Neural cell (in vitro differentiated cells): ENCODE results near the gene PWWP2A. TPM values are rescaled to one million over a fixed set of nuclear protein-coding genes. Genes with fewer than 3 reads are reported as not detected.

ENCODE experiments used
- H2AFZ ChIP-seq: fragments of 200-600, 300-800 bp; sonication (generic), shearing (Covaris generic); 2 replicates; pipeline ENCODE4 v1.6.0; 2014; ENCODE audit warnings: low read depth, mild to moderate bottlenecking, antibody characterized with exemption, low read length, moderate library complexity
- H3F3A ChIP-seq: fragments of 200-600 bp; shearing (Covaris generic); 2 replicates; pipeline ENCODE4 v1.6.1; 2016; ENCODE audit warnings: mild to moderate bottlenecking, moderate library complexity, mixed read lengths, antibody characterized with exemption, low read length; ENCODE audit not compliant: insufficient read depth, poor library complexity, severe bottlenecking
- H3K27ac ChIP-seq: fragments of 200-600, 300-800 bp; sonication (generic), shearing (Covaris generic); 2 replicates; pipeline ENCODE4 v1.5.1; 2014; ENCODE audit warnings: mild to moderate bottlenecking, low read length, moderate library complexity
- H3K27me3 ChIP-seq: fragments of 300-800, 200-600 bp; sonication (generic), shearing (Covaris generic); 2 replicates; pipeline ENCODE4 v1.6.0; 2014; ENCODE audit warnings: mild to moderate bottlenecking, low read depth, low read length, moderate library complexity; ENCODE audit not compliant: insufficient read depth
- H3K36me3 ChIP-seq: fragments of 300-800, 200-600 bp; sonication (generic), shearing (Covaris generic); 2 replicates; pipeline ENCODE4 v1.5.1; 2014; ENCODE audit warnings: mild to moderate bottlenecking, antibody characterized with exemption, low read length, moderate library complexity; ENCODE audit not compliant: insufficient read depth
- H3K4me2 ChIP-seq: fragments of 300-800, 200-600 bp; sonication (generic), shearing (Covaris generic); 2 replicates; pipeline ENCODE4 v1.6.0; 2014; ENCODE audit warnings: mild to moderate bottlenecking, low read length
- H3K4me3 ChIP-seq: fragments of 300-800, 200-600 bp; sonication (generic), shearing (Covaris generic); 2 replicates; pipeline ENCODE4 v1.5.1; 2014; ENCODE audit warnings: mild to moderate bottlenecking, low read length, moderate library complexity
- H3K79me2 ChIP-seq: fragments of 200-600 bp; shearing (Covaris generic); replicated peaks from 2 replicates; pipeline ENCODE4 v1.6.0; 2014; ENCODE audit warnings: mild to moderate bottlenecking, low read length, moderate library complexity; ENCODE audit not compliant: insufficient read depth
- H3K9ac ChIP-seq: fragments of 300-800, 200-600 bp; sonication (generic), shearing (Covaris generic); 2 replicates; pipeline ENCODE4 v1.6.1; 2016; ENCODE audit warnings: mild to moderate bottlenecking, low read length, mixed read lengths
- H3K9me2 ChIP-seq: fragments of 200-600 bp; shearing (Covaris generic); 2 replicates; pipeline ENCODE4 v1.6.1; 2016; ENCODE audit warnings: mild to moderate bottlenecking, low read length, mixed read lengths; ENCODE audit not compliant: insufficient read depth
- H3K9me3 ChIP-seq: fragments of 200-600, 300-800 bp; sonication (generic), shearing (Covaris generic); 2 replicates; pipeline ENCODE4 v1.6.1; 2016; ENCODE audit warnings: mild to moderate bottlenecking, mixed run types, low read length, moderate library complexity, mixed read lengths
- H4K20me1 ChIP-seq: fragments of 200-600 bp; shearing (Covaris generic); 2 replicates; pipeline ENCODE4 v1.6.1; 2016; ENCODE audit warnings: mild to moderate bottlenecking, mixed run types; ENCODE audit not compliant: insufficient read depth
- EP300 ChIP-seq: fragments of 450-650 bp; conservative IDR thresholded peaks from 2 replicates; pipeline ENCODE4 v1.6.1; 2014; ENCODE audit warnings: antibody characterized with exemption, mild to moderate bottlenecking, moderate library complexity; ENCODE audit not compliant: poor library complexity, severe bottlenecking
- EZH2 ChIP-seq: fragments of 200-600, 300-800 bp; shearing (Covaris generic), sonication (generic); IDR thresholded peaks from 2 replicates; pipeline ENCODE4 v1.6.1; 2014; ENCODE audit warnings: antibody characterized with exemption, low read length, borderline replicate concordance, mild to moderate bottlenecking; ENCODE audit not compliant: insufficient read depth, poor library complexity, severe bottlenecking
- POLR2AphosphoS5 ChIP-seq: IDR thresholded peaks from 2 replicates; pipeline ENCODE4 v1.6.1; 2012
- RAD21 ChIP-seq: fragments of 450-650 bp; conservative IDR thresholded peaks from 2 replicates; pipeline ENCODE4 v1.6.1; 2014; ENCODE audit warnings: antibody characterized with exemption, mild to moderate bottlenecking, moderate library complexity
- SMC3 ChIP-seq: fragments of 450-650 bp; conservative IDR thresholded peaks from 2 replicates; pipeline ENCODE4 v1.6.1; 2014; ENCODE audit warnings: antibody characterized with exemption, mild to moderate bottlenecking, moderate library complexity; ENCODE audit not compliant: poor library complexity
- TAF1 ChIP-seq: IDR thresholded peaks from 2 replicates; pipeline ENCODE4 v1.6.1; 2012; ENCODE audit warnings: low read depth
- polyA plus RNA-seq: library from polyadenylated mRNA; depleted of rRNA; stranded (reverse); fragments of >200 nt; gene quantifications from 2 replicates; pipeline ENCODE4 v1.2.3, GENCODE V29; 2014
- TF ChIP-seq, protein P1 (sequence below): fragments of 450-650 bp; IDR thresholded peaks from 2 replicates; pipeline ENCODE4 v1.5.1; 2014; ENCODE audit warnings: antibody characterized with exemption, mild to moderate bottlenecking, moderate library complexity; ENCODE audit not compliant: poor library complexity, severe bottlenecking
- TF ChIP-seq, protein P2 (sequence below): IDR thresholded peaks from 2 replicates; pipeline ENCODE4 v1.6.1; 2012; ENCODE audit warnings: borderline replicate concordance

PWWP2A gene
- polyA plus RNA-seq, 1 donor from 2014 or later = 37.2 TPM

DNA sequence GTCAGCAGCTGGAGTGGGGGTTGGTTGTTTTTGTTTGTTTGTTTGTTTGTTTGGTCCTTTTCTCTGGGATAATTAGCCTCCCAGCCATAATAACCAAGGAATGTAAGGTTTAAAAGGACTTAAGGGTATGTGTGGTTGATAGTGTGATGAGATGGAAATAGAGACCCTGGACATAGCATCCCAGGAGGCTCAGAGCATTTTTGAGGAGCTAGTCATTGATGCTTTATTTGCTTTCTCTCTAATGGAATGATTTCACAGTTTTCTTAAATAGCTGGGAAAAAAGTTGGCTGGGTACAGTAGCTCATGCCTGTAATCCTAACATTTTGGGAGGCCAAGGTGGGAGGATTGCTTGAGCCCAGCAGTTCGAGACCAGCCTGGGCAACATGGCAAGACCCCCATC, 65.2 kb downstream of the PWWP2A start:
- no peak overlapping the region for H3K9ac ChIP-seq
- H3K4me2 ChIP-seq = no peak overlapping the region
- TF ChIP-seq EZH2 (no peak), RAD21 (no peak), TAF1 (no peak), POLR2AphosphoS5 (no peak), EP300 (no peak)
- TF ChIP-seq, protein P1, sequence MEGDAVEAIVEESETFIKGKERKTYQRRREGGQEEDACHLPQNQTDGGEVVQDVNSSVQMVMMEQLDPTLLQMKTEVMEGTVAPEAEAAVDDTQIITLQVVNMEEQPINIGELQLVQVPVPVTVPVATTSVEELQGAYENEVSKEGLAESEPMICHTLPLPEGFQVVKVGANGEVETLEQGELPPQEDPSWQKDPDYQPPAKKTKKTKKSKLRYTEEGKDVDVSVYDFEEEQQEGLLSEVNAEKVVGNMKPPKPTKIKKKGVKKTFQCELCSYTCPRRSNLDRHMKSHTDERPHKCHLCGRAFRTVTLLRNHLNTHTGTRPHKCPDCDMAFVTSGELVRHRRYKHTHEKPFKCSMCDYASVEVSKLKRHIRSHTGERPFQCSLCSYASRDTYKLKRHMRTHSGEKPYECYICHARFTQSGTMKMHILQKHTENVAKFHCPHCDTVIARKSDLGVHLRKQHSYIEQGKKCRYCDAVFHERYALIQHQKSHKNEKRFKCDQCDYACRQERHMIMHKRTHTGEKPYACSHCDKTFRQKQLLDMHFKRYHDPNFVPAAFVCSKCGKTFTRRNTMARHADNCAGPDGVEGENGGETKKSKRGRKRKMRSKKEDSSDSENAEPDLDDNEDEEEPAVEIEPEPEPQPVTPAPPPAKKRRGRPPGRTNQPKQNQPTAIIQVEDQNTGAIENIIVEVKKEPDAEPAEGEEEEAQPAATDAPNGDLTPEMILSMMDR = no peak

DNA sequence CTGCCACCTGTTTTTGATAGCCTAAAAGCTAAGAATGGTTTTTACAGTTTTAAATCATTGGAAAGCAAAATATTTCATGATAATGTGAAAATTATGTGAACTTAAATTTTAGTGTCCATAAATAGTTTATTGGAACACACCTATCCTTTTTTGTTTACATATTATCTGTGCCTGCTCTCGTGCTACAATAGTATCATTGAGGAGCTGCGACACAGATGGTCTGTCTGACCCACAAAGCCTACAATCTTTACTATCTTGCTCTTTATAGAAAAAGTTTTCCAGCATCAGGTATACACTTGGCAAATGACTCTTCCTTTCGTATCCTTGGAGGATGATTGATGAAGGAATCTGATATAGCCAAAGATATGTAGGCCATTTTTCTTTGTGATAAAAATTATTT, 70.2 kb downstream of the PWWP2A start:
- Histone ChIP-seq H3K4me3 (no peak overlapping the region), H3K9me3 (no peaks in the 10 kb centered on the region), H3K27me3 (no peaks in the 10 kb centered on the region), H3K4me2 (no peak overlapping the region), H3K9ac (no peak overlapping the region), H3F3A (no peaks in the 10 kb centered on the region), H3K79me2 (no peaks in the 10 kb centered on the region), H2AFZ (no peak overlapping the region), H3K9me2 (no peaks in the 10 kb centered on the region), H3K27ac (no peak overlapping the region), H3K36me3 (peaks cover 12% of the 10 kb centered on the region), H4K20me1 (no peaks in the 10 kb centered on the region)
- TF ChIP-seq EP300 = no peak
- TF ChIP-seq, protein P1 = no peak

More for the DNA sequence above, 65.2 kb downstream of the PWWP2A start:
- H3K4me3 ChIP-seq = no peak overlapping the region
- no peak overlapping the region for H3K27ac ChIP-seq
- H3K36me3 ChIP-seq = peaks cover 12% of the 10 kb centered on the region
- H3F3A ChIP-seq = no peaks in the 10 kb centered on the region
- no peaks in the 10 kb centered on the region for H3K9me2 ChIP-seq
- H2AFZ ChIP-seq = no peak overlapping the region
- H3K9me3 ChIP-seq = no peaks in the 10 kb centered on the region
- H3K27me3 ChIP-seq = no peaks in the 10 kb centered on the region
- H4K20me1 ChIP-seq = no peaks in the 10 kb centered on the region
- no peaks in the 10 kb centered on the region for H3K79me2 ChIP-seq

DNA sequence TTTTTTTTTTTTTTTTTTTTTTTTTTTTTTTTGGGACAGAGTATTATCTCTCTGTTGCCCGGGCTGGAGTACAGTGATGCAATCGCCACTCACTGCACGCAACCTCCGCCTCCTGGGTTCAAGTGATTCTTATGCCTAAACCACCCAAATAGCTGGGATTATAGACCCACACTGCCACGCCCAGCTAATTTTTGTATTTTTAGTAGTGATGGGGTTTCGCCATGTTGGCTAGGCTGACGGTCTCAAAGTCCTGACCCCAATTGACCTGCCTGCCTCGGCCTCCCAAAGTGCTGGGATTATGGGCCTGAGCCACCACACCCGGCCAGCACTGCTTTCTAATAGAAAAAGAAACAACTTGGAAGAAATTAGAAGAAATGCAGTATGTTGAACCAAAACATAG, 71.1 kb downstream of the PWWP2A start:
- Histone ChIP-seq H3K36me3 (peaks cover 7% of the 10 kb centered on the region), H4K20me1 (no peaks in the 10 kb centered on the region), H3K27ac (no peak overlapping the region), H3K4me3 (no peak overlapping the region), H3K9me3 (no peaks in the 10 kb centered on the region), H3F3A (no peaks in the 10 kb centered on the region), H3K9ac (no peak overlapping the region), H3K9me2 (no peaks in the 10 kb centered on the region), H3K27me3 (no peaks in the 10 kb centered on the region), H3K79me2 (no peaks in the 10 kb centered on the region), H3K4me2 (no peak overlapping the region), H2AFZ (no peak overlapping the region)
- no peak for TF ChIP-seq SMC3
- TF ChIP-seq, protein P2, sequence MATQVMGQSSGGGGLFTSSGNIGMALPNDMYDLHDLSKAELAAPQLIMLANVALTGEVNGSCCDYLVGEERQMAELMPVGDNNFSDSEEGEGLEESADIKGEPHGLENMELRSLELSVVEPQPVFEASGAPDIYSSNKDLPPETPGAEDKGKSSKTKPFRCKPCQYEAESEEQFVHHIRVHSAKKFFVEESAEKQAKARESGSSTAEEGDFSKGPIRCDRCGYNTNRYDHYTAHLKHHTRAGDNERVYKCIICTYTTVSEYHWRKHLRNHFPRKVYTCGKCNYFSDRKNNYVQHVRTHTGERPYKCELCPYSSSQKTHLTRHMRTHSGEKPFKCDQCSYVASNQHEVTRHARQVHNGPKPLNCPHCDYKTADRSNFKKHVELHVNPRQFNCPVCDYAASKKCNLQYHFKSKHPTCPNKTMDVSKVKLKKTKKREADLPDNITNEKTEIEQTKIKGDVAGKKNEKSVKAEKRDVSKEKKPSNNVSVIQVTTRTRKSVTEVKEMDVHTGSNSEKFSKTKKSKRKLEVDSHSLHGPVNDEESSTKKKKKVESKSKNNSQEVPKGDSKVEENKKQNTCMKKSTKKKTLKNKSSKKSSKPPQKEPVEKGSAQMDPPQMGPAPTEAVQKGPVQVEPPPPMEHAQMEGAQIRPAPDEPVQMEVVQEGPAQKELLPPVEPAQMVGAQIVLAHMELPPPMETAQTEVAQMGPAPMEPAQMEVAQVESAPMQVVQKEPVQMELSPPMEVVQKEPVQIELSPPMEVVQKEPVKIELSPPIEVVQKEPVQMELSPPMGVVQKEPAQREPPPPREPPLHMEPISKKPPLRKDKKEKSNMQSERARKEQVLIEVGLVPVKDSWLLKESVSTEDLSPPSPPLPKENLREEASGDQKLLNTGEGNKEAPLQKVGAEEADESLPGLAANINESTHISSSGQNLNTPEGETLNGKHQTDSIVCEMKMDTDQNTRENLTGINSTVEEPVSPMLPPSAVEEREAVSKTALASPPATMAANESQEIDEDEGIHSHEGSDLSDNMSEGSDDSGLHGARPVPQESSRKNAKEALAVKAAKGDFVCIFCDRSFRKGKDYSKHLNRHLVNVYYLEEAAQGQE = no peak
- TF ChIP-seq RAD21 = no peak
- TF ChIP-seq EZH2 = no peak
- no peak for TF ChIP-seq EP300
